Activated naive CD8-positive, alpha-beta T cell (primary cell): ENCODE data around the gene NUMA1.

Experiments used
- H3K27ac Mint-ChIP-seq: one replicate; pipeline ENCODE4 v1.8.0; 2021; ENCODE audit warnings: mixed read lengths
- H3K27me3 Mint-ChIP-seq: one replicate; pipeline ENCODE4 v1.8.0; 2021; ENCODE audit warnings: mixed read lengths
- H3K36me3 Mint-ChIP-seq: one replicate; pipeline ENCODE4 v1.8.0; 2021; ENCODE audit warnings: mixed read lengths
- H3K4me1 Mint-ChIP-seq: one replicate; pipeline ENCODE4 v1.8.0; 2021; ENCODE audit warnings: low read depth, mixed read lengths
- H3K4me3 Mint-ChIP-seq: one replicate; pipeline ENCODE4 v1.8.0; 2021; ENCODE audit warnings: mild to moderate bottlenecking, mixed read lengths
- H3K9me3 Mint-ChIP-seq: one replicate; pipeline ENCODE4 v1.8.0; 2021; ENCODE audit warnings: low read depth, mixed read lengths

The NUMA1 gene

DNA sequence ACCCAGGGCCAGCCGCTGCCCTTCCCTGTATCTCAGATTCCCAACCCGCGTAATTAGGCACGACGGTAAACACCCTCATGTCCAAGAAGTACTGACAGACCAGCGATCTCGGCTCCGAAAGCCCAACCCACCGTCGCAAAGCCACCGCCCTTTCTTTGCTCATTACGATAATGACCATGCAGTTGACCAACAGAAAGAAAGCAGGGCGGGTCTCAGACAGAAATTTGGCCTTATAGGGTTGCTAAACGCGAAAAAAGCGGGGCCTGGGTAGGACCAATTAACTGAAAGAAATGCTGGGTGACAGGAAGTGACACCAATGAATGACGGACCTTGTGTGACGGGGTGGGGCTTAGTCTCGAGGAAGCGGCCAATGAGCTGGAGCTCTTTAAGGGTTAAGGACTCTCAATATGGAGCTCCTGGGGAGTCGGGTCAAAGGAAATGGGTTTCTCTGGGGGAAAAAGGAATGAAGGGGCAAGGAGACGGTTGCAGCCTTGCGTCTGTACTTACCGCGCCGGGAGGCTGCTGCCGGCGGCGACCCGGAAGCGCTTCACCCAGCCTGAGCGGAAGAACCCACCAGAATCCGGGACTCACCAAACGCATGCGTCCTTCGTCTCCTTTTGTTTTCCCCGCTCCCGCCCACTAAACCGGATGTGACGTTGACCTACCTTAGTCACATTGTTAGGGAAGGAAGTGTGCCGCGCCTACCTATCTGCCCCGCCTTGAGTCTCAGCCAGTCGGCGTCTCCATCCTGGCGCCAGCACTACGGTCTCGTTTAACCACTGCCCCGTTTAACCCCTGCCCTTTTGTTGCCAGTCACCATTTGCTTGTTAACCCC, 32.0 kb upstream of the NUMA1 start, which contains the start of gene ANAPC15:
TSS of gene ANAPC15 (minus strand) at position 553 of the 835 bp plus-strand sequence. CDS start 1,419 bp downstream, outside the sequence.
- peak within 1 kb of the TSS; percentile 95 for H3K4me3 Mint-ChIP-seq
- peak within 1 kb of the TSS; percentile 99 for H3K27ac Mint-ChIP-seq

GRCh38 chr11:72111300-72112142, 31.2 kb upstream of the NUMA1 start:
- Mint-ChIP-seq H3K4me1 (peaks cover 18% of the 10 kb centered on the region), H3K27me3 (no peaks in the 10 kb centered on the region), H3K27ac (peak overlapping the region; percentile 99), H3K9me3 (no peaks in the 10 kb centered on the region), H3K4me3 (peak overlapping the region; percentile 95), H3K36me3 (peaks cover 10% of the 10 kb centered on the region)

More for the DNA sequence above, 32.0 kb upstream of the NUMA1 start, which contains the start of gene ANAPC15:
- peaks cover 18% of the 10 kb centered on the region for H3K4me1 Mint-ChIP-seq
- peaks cover 6% of the 10 kb centered on the region for H3K36me3 Mint-ChIP-seq
- H3K27me3 Mint-ChIP-seq, result no peaks in the 10 kb centered on the region
- no peaks in the 10 kb centered on the region for H3K9me3 Mint-ChIP-seq

- H3K36me3 Mint-ChIP-seq, result peaks cover 10% of the 10 kb centered on the region
- peaks cover 31% of the 10 kb centered on the region for H3K4me1 Mint-ChIP-seq
- no peaks in the 10 kb centered on the region for H3K27me3 Mint-ChIP-seq
- H3K27ac Mint-ChIP-seq, result no peak within 1 kb of the TSS
- H3K4me3 Mint-ChIP-seq, result no peak within 1 kb of the TSS
- no peaks in the 10 kb centered on the region for H3K9me3 Mint-ChIP-seq
Measured at GRCh38 chr11:72105888-72106287, 25.5 kb upstream of the NUMA1 start, which contains the start of gene TOMT. Gene TOMT (plus strand): TSS chr11:72105924. CDS start chr11:72105952, 28 bp downstream.

GRCh38 chr11:72103754-72104167, 23.4 kb upstream of the NUMA1 start:
- Mint-ChIP-seq H3K27ac (peak overlapping the region; percentile 97), H3K4me1 (peaks cover 45% of the 10 kb centered on the region), H3K4me3 (peak overlapping the region; percentile 98), H3K27me3 (no peaks in the 10 kb centered on the region), H3K36me3 (peaks cover 6% of the 10 kb centered on the region), H3K9me3 (no peaks in the 10 kb centered on the region)

DNA sequence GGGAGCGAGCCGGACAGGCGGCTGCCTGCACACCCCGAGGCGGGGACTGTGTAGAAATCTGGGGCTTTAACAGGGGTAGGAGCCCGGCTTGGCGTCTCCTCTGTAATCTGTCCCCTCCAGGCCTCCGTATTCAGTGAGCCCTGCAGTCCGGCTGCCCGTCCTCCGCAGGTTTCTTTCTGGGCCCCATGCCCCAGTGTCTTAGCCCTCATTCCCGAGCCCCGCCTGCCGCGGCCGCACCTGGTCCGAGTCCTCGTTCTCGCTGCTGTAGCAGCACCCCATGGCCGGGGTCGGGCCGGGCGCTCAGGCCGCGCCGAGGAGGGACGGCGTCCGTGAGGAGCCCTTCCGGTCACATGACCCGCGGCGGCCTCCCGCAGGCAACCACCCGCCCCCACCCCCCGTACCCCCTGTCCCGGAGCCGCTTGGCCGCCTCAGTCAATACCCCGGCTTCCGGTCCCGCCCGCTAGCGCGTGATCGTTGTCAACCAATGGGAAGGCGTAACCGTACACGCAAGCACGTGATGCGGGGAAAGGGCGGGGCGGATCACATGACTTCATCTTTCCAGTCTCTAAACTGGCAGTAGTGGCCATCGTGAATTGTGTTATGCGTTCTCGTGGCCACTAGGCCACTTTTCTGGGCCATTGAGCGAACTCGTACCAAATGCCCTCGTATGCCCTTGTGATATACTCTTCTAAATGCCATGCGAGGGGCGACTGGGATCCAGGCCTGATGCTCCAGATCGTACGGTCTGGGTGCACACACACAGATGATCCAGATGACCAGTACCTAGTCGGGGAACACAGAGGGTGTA, 22.8 kb upstream of the NUMA1 start, which contains the start of gene LAMTOR1:
TSS of gene LAMTOR1 (minus strand) at position 352 of the 808 bp plus-strand sequence. CDS start at position 279, 73 bp downstream.
- Mint-ChIP-seq H3K4me3 (peak within 1 kb of the TSS; percentile 98), H3K4me1 (peaks cover 45% of the 10 kb centered on the region), H3K9me3 (no peaks in the 10 kb centered on the region), H3K27me3 (no peaks in the 10 kb centered on the region), H3K27ac (peak within 1 kb of the TSS; percentile 97), H3K36me3 (peaks cover 6% of the 10 kb centered on the region)

DNA sequence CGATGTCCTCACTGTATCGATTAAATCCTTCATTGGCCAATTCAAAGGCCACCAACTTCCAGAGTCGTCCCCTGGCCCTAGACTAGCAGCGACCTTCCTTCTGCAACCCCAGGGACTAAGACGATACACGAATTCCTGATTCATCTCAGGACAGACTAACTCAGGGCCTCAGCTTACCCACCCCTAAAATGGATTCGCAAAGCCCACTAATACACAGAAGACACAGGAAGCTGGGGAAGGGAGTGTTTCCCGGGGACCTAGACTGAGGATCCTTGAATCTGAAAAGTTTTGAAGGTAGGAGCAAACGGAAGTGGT, 22.2 kb upstream of the NUMA1 start:
- Mint-ChIP-seq H3K4me3 (peak overlapping the region; percentile 98), H3K9me3 (no peaks in the 10 kb centered on the region), H3K36me3 (peaks cover 6% of the 10 kb centered on the region), H3K4me1 (peaks cover 47% of the 10 kb centered on the region), H3K27me3 (no peaks in the 10 kb centered on the region), H3K27ac (peak overlapping the region; percentile 97)

- Mint-ChIP-seq H3K4me3 (peak overlapping the region; percentile 98), H3K36me3 (peaks cover 2% of the 10 kb centered on the region), H3K9me3 (no peaks in the 10 kb centered on the region), H3K4me1 (peaks cover 47% of the 10 kb centered on the region), H3K27me3 (no peaks in the 10 kb centered on the region), H3K27ac (peak overlapping the region; percentile 97)
Measured at GRCh38 chr11:72102162-72102561, 21.8 kb upstream of the NUMA1 start.

GRCh38 chr11:72100462-72100861, 20.1 kb upstream of the NUMA1 start:
- Mint-ChIP-seq H3K27me3 (no peaks in the 10 kb centered on the region), H3K36me3 (no peaks in the 10 kb centered on the region), H3K27ac (peak overlapping the region; percentile 36), H3K9me3 (no peaks in the 10 kb centered on the region), H3K4me1 (peaks cover 47% of the 10 kb centered on the region), H3K4me3 (peak overlapping the region; percentile 42)

GRCh38 chr11:72100009-72100408, 19.7 kb upstream of the NUMA1 start:
- H3K27ac Mint-ChIP-seq, result peak overlapping the region; percentile 36
- H3K9me3 Mint-ChIP-seq, result no peaks in the 10 kb centered on the region
- no peak overlapping the region for H3K4me3 Mint-ChIP-seq
- no peaks in the 10 kb centered on the region for H3K27me3 Mint-ChIP-seq
- H3K36me3 Mint-ChIP-seq, result no peaks in the 10 kb centered on the region
- peaks cover 47% of the 10 kb centered on the region for H3K4me1 Mint-ChIP-seq

DNA sequence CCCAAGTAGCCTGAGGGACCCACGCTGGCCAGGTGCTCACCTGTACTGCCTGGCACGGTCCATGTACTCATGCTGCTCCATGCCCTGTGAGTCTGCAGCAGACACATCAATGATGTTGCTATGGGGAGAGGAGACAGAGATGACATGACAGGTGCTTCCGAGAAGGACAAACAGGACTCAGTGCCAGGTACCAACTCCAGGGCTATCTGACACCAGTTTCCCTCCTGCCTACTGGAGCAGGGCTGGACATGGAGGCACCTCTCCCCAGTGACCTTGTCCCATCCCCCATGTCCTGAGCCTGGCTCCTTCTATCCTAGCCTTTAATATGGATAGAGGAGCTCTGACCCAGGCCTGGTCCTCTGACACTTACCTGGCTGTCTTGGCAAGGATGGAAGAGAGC, 18.4 kb upstream of the NUMA1 start:
- no peaks in the 10 kb centered on the region for H3K27me3 Mint-ChIP-seq
- no peak overlapping the region for H3K4me3 Mint-ChIP-seq
- H3K36me3 Mint-ChIP-seq, result no peaks in the 10 kb centered on the region
- no peaks in the 10 kb centered on the region for H3K9me3 Mint-ChIP-seq
- peaks cover 39% of the 10 kb centered on the region for H3K4me1 Mint-ChIP-seq
- H3K27ac Mint-ChIP-seq, result no peak overlapping the region

DNA sequence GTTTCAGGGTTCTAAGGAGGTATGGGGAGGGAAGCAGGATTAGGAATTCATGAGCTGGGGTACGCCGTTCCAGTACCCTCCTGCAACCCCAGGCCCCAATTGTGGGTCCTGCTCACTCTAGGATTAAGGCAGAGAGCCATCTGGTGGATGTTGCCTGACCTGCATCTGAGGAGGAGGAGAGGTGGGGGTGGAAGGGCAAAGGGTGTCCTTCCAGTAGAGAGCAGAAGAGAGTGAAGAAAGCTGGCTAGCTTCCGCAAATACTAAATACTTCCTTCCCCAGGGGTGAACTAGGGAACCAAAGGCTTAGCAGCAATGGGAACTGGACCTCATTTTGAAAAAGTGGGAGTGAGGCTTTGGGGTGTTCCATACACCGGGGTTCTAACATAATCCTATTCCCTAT, 10.9 kb upstream of the NUMA1 start:
- Mint-ChIP-seq H3K27me3 (no peaks in the 10 kb centered on the region), H3K9me3 (no peaks in the 10 kb centered on the region), H3K36me3 (no peaks in the 10 kb centered on the region), H3K4me1 (peaks cover 10% of the 10 kb centered on the region), H3K4me3 (no peak overlapping the region), H3K27ac (no peak overlapping the region)

- H3K36me3 Mint-ChIP-seq, result peaks cover 3% of the 10 kb centered on the region
- peak overlapping the region; percentile 30 for H3K27ac Mint-ChIP-seq
- H3K27me3 Mint-ChIP-seq, result no peaks in the 10 kb centered on the region
- peaks cover 13% of the 10 kb centered on the region for H3K4me1 Mint-ChIP-seq
- no peaks in the 10 kb centered on the region for H3K9me3 Mint-ChIP-seq
- no peak overlapping the region for H3K4me3 Mint-ChIP-seq
Measured at GRCh38 chr11:72088076-72088808, 7.9 kb upstream of the NUMA1 start.

GRCh38 chr11:72085621-72086351, 5.4 kb upstream of the NUMA1 start:
- Mint-ChIP-seq H3K4me1 (peaks cover 18% of the 10 kb centered on the region), H3K9me3 (no peaks in the 10 kb centered on the region), H3K4me3 (no peak overlapping the region), H3K36me3 (peaks cover 4% of the 10 kb centered on the region), H3K27ac (peak overlapping the region; percentile 50), H3K27me3 (no peaks in the 10 kb centered on the region)
